Cardiac muscle cell (in vitro differentiated cells and primary cell): ENCODE measurements around the gene SPINT3. TPM values are rescaled to one million over a fixed set of nuclear protein-coding genes. Genes with fewer than 3 reads are reported as not detected.
A peak's percentile ranks its signal among the peaks of the same experiment; 100 is the strongest.

Experiments
- DNase-seq, 2 donors: peaks; one replicate each; pipeline versions ENCODE4 v3.0.0 to v3.0.0-alpha.2; 2010 to 2017; ENCODE audit warnings: low read depth in 1 of 2, low spot score in 1 of 2
- H3K27ac ChIP-seq: fragments of 200-600 bp; sonication (generic); 2 replicates; pipeline ENCODE4 v1.5.1; 2016
- H3K27me3 ChIP-seq: fragments of 200-600 bp; sonication (generic); 2 replicates; pipeline ENCODE4 v1.6.0; 2016; ENCODE audit warnings: control low read depth
- H3K36me3 ChIP-seq: fragments of 200-600 bp; sonication (generic); 2 replicates; pipeline ENCODE4 v1.5.1; 2016; ENCODE audit warnings: control low read depth
- H3K4me1 ChIP-seq: fragments of 200-600 bp; sonication (generic); 2 replicates; pipeline ENCODE4 v1.8.1; 2017; ENCODE audit warnings: low read depth, mild to moderate bottlenecking, mixed run types
- H3K4me3 ChIP-seq: fragments of 200-600 bp; sonication (generic); 2 replicates; pipeline ENCODE4 v1.5.1; 2016; ENCODE audit warnings: mild to moderate bottlenecking
- H3K9me3 ChIP-seq: fragments of 200-600 bp; sonication (generic); 2 replicates; pipeline ENCODE4 v1.5.1; 2017; ENCODE audit warnings: low read depth, mild to moderate bottlenecking, control low read depth
- CTCF ChIP-seq: IDR thresholded peaks from 2 replicates; pipeline ENCODE4 v1.5.1; 2012; ENCODE audit warnings: low read depth, mild to moderate bottlenecking, low read length
- polyA plus RNA-seq: library from polyadenylated mRNA; unstranded; fragments of >200 nt; fragmentation: Nextera tagmentation; extraction: Ambion mirVana; gene quantifications from 2 replicates; pipeline ENCODE4 v1.2.1, GENCODE V29; 2016
- total RNA-seq: library from RNA; depleted of rRNA; stranded (reverse); fragments of >200 nt; gene quantifications from 2 replicates; pipeline ENCODE4 v1.2.3, GENCODE V29; 2016

Gene SPINT3
- total and polyA plus RNA-seq, 2 experiments from 2014 or later, result not detected

- Histone ChIP-seq H3K27ac (no peak overlapping the region), H3K27me3 (no peaks in the 10 kb centered on the region), H3K4me3 (no peak overlapping the region), H3K36me3 (no peaks in the 10 kb centered on the region), H3K9me3 (no peaks in the 10 kb centered on the region), H3K4me1 (no peaks in the 10 kb centered on the region)
- DNase-seq, result no peak
- no peak for TF ChIP-seq CTCF
These were observed 12.9 kb downstream of the SPINT3 start for GRCh38 chr20:45502561-45502960.

- Histone ChIP-seq H3K27me3 (no peaks in the 10 kb centered on the region), H3K4me1 (no peaks in the 10 kb centered on the region), H3K27ac (no peak overlapping the region), H3K36me3 (no peaks in the 10 kb centered on the region), H3K4me3 (no peak overlapping the region), H3K9me3 (no peaks in the 10 kb centered on the region)
- no peak for TF ChIP-seq CTCF
- peak in 1 of 2 donors; percentile 1 for DNase-seq
These were observed 13.8 kb downstream of the SPINT3 start for GRCh38 chr20:45501600-45501999.

- Histone ChIP-seq H3K4me3 (no peak overlapping the region), H3K36me3 (no peaks in the 10 kb centered on the region), H3K27ac (no peak overlapping the region), H3K9me3 (no peaks in the 10 kb centered on the region), H3K27me3 (peaks cover 6% of the 10 kb centered on the region), H3K4me1 (no peaks in the 10 kb centered on the region)
- DNase-seq, result no peak
- TF ChIP-seq CTCF, result no peak
These were observed 15.4 kb downstream of the SPINT3 start for GRCh38 chr20:45500022-45500421.

- TF ChIP-seq CTCF, result no peak
- Histone ChIP-seq H3K4me1 (no peaks in the 10 kb centered on the region), H3K4me3 (no peak overlapping the region), H3K27me3 (peaks cover 6% of the 10 kb centered on the region), H3K36me3 (no peaks in the 10 kb centered on the region), H3K27ac (no peak overlapping the region), H3K9me3 (no peaks in the 10 kb centered on the region)
- no peak for DNase-seq
These were observed 17.4 kb downstream of the SPINT3 start for GRCh38 chr20:45497971-45498494.

GRCh38 chr20:45496166-45496565 lies 19.3 kb downstream of the SPINT3 start:
- H3K4me1 ChIP-seq, result no peaks in the 10 kb centered on the region
- H3K9me3 ChIP-seq, result no peaks in the 10 kb centered on the region
- no peak overlapping the region for H3K4me3 ChIP-seq
- no peak for DNase-seq
- H3K36me3 ChIP-seq, result no peaks in the 10 kb centered on the region
- H3K27ac ChIP-seq, result no peak overlapping the region
- H3K27me3 ChIP-seq, result peaks cover 6% of the 10 kb centered on the region
- TF ChIP-seq CTCF, result no peak
